GM21786 (cell line): Measurements from ENCODE around the gene RPS6KA2.

Experiments used
- ATAC-seq: cut with Tn5 transposase; IDR thresholded peaks from one replicate; pipeline ENCODE4 v1.9.1; 2021; ENCODE audit not compliant: unreplicated experiment

Gene RPS6KA2

GRCh38 chr6:166470863-166471410 is 156.1 kb downstream of the RPS6KA2 start:
- no peak for ATAC-seq

- no peak for ATAC-seq
Measured at GRCh38 chr6:166470029-166470862, 156.8 kb downstream of the RPS6KA2 start.

- no peak for ATAC-seq
Measured at GRCh38 chr6:166469426-166469961, 157.6 kb downstream of the RPS6KA2 start.

GRCh38 chr6:166467436-166468000 is 159.5 kb downstream of the RPS6KA2 start:
- ATAC-seq: no peak

- ATAC-seq: no peak
Measured at GRCh38 chr6:166466178-166467122, 160.6 kb downstream of the RPS6KA2 start.

GRCh38 chr6:166465671-166466087 is 161.4 kb downstream of the RPS6KA2 start:
- no peak for ATAC-seq

- ATAC-seq: no peak
Measured at GRCh38 chr6:166465003-166465399, 162.1 kb downstream of the RPS6KA2 start.

GRCh38 chr6:166464068-166465002 is 162.7 kb downstream of the RPS6KA2 start:
- no peak for ATAC-seq

- no peak for ATAC-seq
Measured at GRCh38 chr6:166463359-166464067, 163.5 kb downstream of the RPS6KA2 start.

- no peak for ATAC-seq
Measured at GRCh38 chr6:166462461-166463135, 164.5 kb downstream of the RPS6KA2 start.

- ATAC-seq: no peak
Measured at GRCh38 chr6:166461821-166462460, 165.1 kb downstream of the RPS6KA2 start.

GRCh38 chr6:166460473-166461437 is 166.3 kb downstream of the RPS6KA2 start:
- no peak for ATAC-seq

GRCh38 chr6:166459906-166460305 is 167.1 kb downstream of the RPS6KA2 start:
- ATAC-seq: no peak

- ATAC-seq: no peak
Measured at GRCh38 chr6:166459272-166459671, 167.8 kb downstream of the RPS6KA2 start.

GRCh38 chr6:166456395-166457156 is 170.5 kb downstream of the RPS6KA2 start:
- ATAC-seq: no peak
